GM19238 (cell line): Measurements from ENCODE around the gene CUBN.

Source experiments
- DNase-seq: peaks from one replicate; pipeline ENCODE4 v3.0.0; 2011; ENCODE audit warnings: low spot score; ENCODE audit not compliant: insufficient read length

Gene CUBN

GRCh38 chr10:17129741-17130140 is at the start of gene CUBN:
TSS of gene CUBN (minus strand) at chr10:17129811. CDS start at chr10:17129765, 46 bp downstream.
- DNase-seq: no peak

GRCh38 chr10:17179002-17179401 is 49.4 kb upstream of the CUBN start:
- no peak for DNase-seq

- no peak for DNase-seq
Observed at GRCh38 chr10:17178006-17178405, 48.4 kb upstream of the CUBN start.

GRCh38 chr10:17177014-17177413 is 47.4 kb upstream of the CUBN start:
- DNase-seq: no peak

- no peak for DNase-seq
Observed at GRCh38 chr10:17176091-17176490, 46.5 kb upstream of the CUBN start.

GRCh38 chr10:17175551-17175950 is 45.9 kb upstream of the CUBN start:
- DNase-seq: no peak

GRCh38 chr10:17174626-17175025 is 45.0 kb upstream of the CUBN start:
- DNase-seq: no peak

GRCh38 chr10:17171141-17171641 is 41.6 kb upstream of the CUBN start:
- no peak for DNase-seq

GRCh38 chr10:17169803-17170202 is 40.2 kb upstream of the CUBN start:
- DNase-seq: no peak

GRCh38 chr10:17166699-17167098 is 37.1 kb upstream of the CUBN start:
- no peak for DNase-seq

GRCh38 chr10:17162828-17163227 is 33.2 kb upstream of the CUBN start:
- DNase-seq: no peak

- DNase-seq: no peak
Observed at GRCh38 chr10:17161775-17162174, 32.2 kb upstream of the CUBN start.

GRCh38 chr10:17157024-17157423 is 27.4 kb upstream of the CUBN start:
- no peak for DNase-seq

GRCh38 chr10:17155826-17156225 is 26.2 kb upstream of the CUBN start:
- no peak for DNase-seq

- no peak for DNase-seq
Observed at GRCh38 chr10:17154116-17154515, 24.5 kb upstream of the CUBN start.

GRCh38 chr10:17153321-17153720 is 23.7 kb upstream of the CUBN start:
- no peak for DNase-seq

- no peak for DNase-seq
Observed at GRCh38 chr10:17151716-17152115, 22.1 kb upstream of the CUBN start.

GRCh38 chr10:17147884-17148489 is 18.4 kb upstream of the CUBN start:
- no peak for DNase-seq

GRCh38 chr10:17146892-17147291 is 17.3 kb upstream of the CUBN start:
- no peak for DNase-seq

- no peak for DNase-seq
Observed at GRCh38 chr10:17145239-17145638, 15.6 kb upstream of the CUBN start.

- DNase-seq: no peak
Observed at GRCh38 chr10:17144757-17145156, 15.1 kb upstream of the CUBN start.

- DNase-seq: no peak
Observed at GRCh38 chr10:17144032-17144431, 14.4 kb upstream of the CUBN start.

GRCh38 chr10:17143055-17143690 is 13.6 kb upstream of the CUBN start:
- no peak for DNase-seq
